Cardiac fibroblast (primary cell): ENCODE results near the gene STX18.
"Not testable (repeated sequence)": the region's sequence is repeated elsewhere in the genome, so short reads cannot be mapped to it uniquely, and the experiment has no call there.

Source experiments
- DNase-seq, 2 donors: peaks; one replicate each; pipeline versions ENCODE4 v3.0.0 to v3.0.0-alpha.2; 2010; ENCODE audit warnings: low read depth in 2 of 2
- H3K4me3 ChIP-seq, 2 donors: replicated peaks in 1 of 2; 1 replicate in 1 of 2; 2 replicates in 1 of 2; pipeline ENCODE4 v1.5.1; 2011; ENCODE audit warnings: low read depth in 2 of 2, low read length in 2 of 2, mild to moderate bottlenecking in 2 of 2, moderate library complexity in 1 of 2
- TF ChIP-seq, protein P1 (sequence below): IDR thresholded peaks from one replicate; pipeline ENCODE4 v1.5.1; 2011; ENCODE audit warnings: low read depth, mild to moderate bottlenecking, low read length, inconsistent platforms

STX18 gene

DNA sequence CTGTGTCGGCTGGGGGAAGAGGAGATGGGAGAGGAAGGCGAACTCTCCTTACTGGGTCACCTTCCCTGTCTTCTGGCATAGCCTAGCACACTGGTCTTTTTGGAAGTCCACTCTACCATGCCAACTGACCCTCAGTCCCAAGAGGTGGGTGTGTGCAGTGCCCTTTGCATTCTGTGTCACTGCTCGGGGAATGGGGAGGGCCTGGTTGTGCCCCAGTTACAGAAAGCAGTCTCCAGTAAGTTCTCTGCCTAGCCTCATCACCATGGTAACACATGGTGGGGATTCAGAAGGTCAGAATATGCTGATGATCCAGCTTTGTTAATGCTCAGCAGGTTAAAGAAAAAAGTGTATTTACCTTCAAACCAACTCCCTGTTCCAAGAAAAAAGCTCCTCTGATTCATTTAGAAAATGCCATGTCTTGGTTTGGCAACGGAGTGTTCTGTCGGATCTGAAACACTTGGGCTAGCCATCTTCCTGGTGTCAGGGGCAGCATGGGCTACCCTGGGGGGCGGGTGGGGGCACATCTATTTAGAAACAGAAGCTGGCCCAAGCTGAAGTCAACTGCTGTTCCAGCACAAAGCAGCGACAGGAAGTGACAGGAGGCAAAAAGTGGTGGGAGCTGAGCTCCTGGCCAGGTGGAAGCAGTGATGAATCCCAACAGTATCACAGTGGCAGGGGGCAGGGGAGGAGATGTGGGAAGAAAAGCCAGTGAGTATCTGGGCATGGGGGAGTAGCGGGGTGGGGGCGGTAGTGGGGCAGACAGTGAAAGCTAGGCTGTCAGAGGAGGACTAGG, 117.9 kb downstream of the STX18 start:
- DNase-seq, result no peak
- no peak overlapping the region for H3K4me3 ChIP-seq
- TF ChIP-seq, protein P1, sequence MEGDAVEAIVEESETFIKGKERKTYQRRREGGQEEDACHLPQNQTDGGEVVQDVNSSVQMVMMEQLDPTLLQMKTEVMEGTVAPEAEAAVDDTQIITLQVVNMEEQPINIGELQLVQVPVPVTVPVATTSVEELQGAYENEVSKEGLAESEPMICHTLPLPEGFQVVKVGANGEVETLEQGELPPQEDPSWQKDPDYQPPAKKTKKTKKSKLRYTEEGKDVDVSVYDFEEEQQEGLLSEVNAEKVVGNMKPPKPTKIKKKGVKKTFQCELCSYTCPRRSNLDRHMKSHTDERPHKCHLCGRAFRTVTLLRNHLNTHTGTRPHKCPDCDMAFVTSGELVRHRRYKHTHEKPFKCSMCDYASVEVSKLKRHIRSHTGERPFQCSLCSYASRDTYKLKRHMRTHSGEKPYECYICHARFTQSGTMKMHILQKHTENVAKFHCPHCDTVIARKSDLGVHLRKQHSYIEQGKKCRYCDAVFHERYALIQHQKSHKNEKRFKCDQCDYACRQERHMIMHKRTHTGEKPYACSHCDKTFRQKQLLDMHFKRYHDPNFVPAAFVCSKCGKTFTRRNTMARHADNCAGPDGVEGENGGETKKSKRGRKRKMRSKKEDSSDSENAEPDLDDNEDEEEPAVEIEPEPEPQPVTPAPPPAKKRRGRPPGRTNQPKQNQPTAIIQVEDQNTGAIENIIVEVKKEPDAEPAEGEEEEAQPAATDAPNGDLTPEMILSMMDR, result no peak

DNA sequence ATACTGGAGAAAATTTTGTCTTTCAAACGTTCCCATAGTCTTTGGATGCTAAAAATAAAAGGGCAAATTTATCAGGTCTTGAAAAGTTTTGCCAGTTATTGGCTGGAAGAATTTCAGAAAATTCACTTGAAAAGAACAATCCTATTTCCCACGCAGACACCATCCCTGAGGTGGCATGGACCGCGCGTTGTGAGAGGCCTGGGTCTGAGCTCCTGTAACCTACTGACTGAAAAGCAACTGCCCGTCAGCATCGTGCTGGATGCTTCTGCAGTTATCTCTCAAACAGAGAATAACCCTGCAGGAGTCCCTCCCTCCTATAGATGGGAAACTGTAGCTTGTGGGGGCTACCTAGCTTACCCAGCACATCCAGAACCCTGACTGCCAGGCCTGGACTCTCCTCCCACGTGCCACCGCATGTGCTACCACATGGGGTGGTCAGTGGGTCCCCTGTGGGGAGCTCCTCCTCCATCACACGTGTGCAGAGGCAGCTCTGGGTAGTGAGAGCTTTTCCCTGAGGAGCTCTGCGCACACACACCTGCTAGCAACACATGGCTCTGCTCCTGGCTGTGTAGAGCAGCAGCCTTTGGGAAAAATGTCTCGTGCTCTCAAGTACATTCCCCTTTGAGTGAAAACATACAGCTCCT, 118.9 kb downstream of the STX18 start:
- no peak overlapping the region for H3K4me3 ChIP-seq
- no peak for DNase-seq
- TF ChIP-seq, protein P1, result no peak

DNA sequence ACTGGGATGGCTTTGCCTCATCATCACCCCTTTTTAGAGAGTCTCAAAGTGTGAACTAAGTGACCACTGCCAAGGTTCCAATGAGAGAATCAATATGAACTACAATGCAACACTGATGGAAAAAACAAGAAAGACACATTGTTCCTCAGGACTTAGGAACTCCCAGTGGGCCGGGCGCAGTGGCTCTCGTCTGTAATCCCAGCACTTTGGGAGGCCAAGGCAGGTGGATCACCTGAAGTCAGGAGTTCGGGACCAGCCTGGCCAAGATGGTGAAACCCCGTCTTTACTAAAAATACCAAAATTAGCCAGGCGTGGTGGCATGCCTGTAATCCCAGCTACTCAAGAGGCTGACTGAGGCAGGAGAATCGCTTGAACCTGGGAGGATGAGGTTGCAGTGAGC, 119.7 kb downstream of the STX18 start:
- H3K4me3 ChIP-seq, DNase-seq: not testable (repeated sequence)

DNA sequence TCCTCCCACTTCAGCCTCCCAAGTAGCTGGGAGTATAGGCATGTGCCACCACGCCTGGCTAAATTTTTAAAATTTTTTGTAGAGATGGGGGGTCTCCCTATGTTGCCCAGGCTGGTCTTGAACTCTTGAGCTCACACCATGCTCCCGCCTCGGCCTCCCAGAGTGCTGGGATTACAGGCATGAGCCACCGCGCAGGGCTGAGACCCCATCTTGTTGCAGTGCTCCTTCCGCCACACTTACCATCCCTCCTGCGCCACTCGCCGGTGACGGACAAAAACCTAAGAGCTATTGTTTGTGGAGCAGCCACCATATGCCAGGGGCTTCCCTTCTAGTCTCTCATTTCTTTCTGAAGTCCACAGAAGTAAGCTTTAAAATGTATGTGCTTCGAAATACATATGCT, 120.5 kb downstream of the STX18 start:
- H3K4me3 ChIP-seq, result no peak overlapping the region
- DNase-seq, result no peak
- TF ChIP-seq, protein P1, result no peak

DNA sequence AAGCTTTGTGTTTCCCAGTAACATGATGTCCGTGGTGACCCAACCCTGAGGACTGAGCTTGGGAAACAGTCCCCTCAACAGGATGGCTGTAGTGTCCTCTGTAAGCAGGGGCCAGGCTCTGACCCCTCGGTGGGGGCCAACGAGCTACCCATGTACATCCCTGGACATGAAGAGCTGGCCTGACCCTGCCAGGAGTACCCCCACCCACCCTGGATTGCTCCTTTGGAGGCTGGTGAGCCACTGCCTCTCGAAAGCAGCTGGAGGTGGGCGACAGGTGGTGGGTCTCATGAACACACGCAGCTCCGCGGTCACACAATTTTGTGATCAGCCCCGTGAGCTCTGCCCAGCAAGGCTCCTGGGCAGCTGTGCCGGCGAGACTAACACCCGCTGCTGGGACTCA, 121.4 kb downstream of the STX18 start:
- TF ChIP-seq, protein P1, result no peak
- no peak for DNase-seq
- no peak overlapping the region for H3K4me3 ChIP-seq

DNA sequence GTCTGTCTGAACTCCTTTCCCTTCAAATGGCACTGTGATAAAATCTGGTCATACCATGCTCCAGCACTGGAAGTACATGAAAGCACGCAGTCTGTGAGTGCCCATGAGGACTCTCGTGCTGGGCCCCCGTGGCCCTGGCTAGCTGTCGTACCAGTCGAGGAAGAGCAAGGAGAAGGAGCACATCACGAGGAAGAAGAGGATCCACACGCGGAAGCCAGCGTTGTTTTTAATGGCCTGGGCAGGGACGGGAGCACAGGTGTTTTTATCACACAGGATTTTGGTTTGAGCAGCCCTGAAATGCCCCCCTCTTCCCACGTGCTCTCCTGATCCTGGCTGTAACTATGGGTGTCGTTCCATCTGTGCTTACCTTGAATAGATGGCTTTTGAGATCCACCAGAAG, 122.0 kb downstream of the STX18 start:
- TF ChIP-seq, protein P1, result no peak

DNA sequence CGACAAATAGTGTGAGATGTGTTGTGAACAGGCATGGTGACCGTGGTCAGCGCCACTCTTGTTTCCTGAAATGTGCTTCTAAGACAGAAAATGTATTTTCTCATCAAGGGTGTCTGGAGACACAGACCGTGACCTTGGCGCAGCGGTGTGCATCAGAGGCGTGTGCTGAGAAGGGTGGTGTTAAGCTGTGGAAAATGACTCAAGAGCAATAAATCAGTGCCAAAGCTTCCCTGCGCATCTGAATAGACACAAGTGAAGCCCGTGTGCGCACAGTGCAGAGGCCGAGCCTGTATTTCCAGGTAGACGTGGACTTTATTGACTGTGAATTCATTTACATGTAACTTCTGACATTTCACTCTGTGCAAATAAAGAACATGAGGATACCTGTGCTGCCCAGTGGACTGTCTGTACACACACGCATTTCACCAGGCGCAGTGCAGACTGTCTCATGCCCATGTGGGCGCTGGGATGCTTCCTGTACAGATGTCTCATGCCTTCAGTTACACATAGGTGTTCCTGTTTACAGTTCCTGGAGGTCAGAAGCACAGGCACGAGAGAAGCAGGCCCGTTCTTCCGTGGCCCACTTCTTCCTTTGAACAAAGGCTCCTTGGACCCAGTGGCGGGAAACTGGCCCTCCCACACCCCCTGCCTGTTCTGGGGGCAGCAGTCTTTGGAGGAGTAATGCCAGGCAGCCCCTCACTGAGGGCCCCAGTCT, 123.0 kb downstream of the STX18 start:
- TF ChIP-seq, protein P1, result no peak

More for the DNA sequence above, 122.0 kb downstream of the STX18 start:
- no peak overlapping the region for H3K4me3 ChIP-seq
- no peak for DNase-seq

More for the DNA sequence above, 123.0 kb downstream of the STX18 start:
- DNase-seq, result no peak
- no peak overlapping the region for H3K4me3 ChIP-seq
